GM21390 (cell line): ENCODE measurements around the gene SIGMAR1.

Experiments
- ATAC-seq: cut with Tn5 transposase; IDR thresholded peaks from one replicate; pipeline ENCODE4 v1.9.1; 2021; ENCODE audit not compliant: unreplicated experiment

Gene SIGMAR1

GRCh38 chr9:34606190-34606589, 31.4 kb downstream of the SIGMAR1 start:
- ATAC-seq = no peak

DNA sequence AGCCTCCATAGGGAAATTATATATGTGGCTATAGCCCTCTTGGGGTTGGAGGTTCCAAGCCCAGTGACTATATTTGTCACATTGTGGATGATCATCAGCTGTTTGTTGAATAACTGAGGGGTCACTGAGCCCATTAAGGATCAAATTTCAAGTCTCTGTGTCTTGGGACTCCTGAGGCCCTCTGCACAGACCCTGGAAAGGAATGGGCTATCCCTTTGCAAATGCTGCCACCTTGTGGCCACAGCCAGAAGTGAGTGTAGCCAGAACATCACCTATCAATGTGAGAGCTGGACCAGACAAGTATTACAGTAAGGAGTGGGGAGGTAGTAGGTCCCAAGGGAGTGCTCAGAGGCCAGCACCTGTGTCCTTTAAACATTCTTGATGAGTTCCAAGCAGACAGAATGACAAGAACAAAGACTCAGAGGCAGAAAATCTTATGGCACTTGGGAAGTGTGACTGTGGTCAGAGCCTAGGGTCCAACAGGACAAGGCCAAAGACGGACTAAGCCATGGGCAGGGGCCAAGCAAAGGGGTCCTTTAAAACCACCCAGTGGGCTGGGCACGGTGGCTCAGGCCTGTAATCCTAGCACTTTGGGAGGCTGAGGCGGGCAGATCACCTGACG, 33.9 kb downstream of the SIGMAR1 start:
- ATAC-seq = no peak

DNA sequence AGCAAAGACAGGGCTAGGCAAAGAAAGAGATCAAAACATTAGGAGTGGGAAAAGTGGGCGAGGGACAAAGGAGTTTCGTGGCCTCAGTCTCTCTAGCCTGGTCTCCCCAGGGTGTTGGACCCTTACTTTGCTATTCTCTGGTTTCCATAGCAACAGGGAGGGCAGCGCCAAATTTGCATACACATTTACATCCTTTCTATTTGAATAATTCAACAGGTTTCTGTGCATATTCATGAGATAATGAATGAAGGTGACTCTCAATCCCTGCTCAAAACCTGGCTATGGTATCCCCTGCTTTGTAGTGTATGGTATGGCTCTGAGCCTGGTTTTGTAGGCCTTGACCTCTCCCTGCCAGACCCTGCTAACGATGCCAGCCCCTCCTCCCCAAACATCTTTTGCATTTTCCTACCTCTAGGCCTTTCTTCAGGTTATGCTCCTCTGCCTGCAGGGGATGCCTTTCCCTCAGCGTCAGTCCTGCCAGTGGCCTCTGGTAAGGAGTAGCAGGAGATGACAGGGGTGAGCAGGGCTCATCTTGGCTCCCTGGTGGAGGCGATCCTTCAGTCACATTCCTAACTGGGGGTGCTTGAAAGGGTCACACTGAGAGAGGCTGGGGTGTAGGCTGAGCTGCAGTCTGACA, 35.5 kb downstream of the SIGMAR1 start:
- no peak for ATAC-seq

DNA sequence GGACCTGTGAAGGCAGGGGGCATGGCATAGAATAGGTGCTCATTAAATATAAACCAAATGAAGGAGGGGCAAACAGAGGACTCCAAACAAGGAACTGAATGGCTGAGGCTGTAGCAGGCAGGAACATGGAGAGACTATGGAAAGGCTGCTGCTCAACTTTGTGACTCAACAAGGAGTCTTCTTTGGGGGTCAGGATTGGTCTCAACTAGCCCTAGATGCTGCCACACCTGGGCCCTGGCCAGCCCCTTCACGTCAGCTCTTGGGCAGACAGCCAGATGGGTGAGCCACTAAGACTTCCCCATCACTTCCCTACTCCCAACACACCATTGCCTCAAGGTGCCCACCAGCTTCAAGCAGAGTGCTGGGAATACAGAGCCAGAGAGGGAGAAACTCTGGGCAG, 36.7 kb downstream of the SIGMAR1 start:
- no peak for ATAC-seq

DNA sequence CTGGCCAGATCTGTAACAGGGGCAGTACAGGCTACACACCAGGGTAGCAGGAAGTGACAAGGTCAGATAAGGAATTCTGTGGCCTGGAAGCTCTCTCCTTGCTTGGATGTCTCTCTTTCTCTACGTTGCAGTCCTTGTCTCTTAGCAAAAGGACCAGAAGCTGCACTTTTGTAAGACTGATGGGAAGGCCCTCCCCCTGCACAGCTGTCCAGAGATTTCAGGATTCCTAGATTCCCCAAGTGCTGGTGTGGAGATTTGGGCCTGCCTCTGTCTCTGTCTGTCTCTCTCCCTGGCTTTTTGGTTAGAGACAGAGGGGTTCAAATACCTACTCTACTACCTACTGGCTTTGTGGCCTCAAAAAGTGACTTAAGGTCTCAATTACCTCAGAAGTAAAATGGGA, 38.0 kb downstream of the SIGMAR1 start:
- ATAC-seq = no peak

- no peak for ATAC-seq
Observed at GRCh38 chr9:34594177-34594576, 43.4 kb downstream of the SIGMAR1 start.

- ATAC-seq = no peak
Observed at GRCh38 chr9:34592895-34593601, 44.5 kb downstream of the SIGMAR1 start.

DNA sequence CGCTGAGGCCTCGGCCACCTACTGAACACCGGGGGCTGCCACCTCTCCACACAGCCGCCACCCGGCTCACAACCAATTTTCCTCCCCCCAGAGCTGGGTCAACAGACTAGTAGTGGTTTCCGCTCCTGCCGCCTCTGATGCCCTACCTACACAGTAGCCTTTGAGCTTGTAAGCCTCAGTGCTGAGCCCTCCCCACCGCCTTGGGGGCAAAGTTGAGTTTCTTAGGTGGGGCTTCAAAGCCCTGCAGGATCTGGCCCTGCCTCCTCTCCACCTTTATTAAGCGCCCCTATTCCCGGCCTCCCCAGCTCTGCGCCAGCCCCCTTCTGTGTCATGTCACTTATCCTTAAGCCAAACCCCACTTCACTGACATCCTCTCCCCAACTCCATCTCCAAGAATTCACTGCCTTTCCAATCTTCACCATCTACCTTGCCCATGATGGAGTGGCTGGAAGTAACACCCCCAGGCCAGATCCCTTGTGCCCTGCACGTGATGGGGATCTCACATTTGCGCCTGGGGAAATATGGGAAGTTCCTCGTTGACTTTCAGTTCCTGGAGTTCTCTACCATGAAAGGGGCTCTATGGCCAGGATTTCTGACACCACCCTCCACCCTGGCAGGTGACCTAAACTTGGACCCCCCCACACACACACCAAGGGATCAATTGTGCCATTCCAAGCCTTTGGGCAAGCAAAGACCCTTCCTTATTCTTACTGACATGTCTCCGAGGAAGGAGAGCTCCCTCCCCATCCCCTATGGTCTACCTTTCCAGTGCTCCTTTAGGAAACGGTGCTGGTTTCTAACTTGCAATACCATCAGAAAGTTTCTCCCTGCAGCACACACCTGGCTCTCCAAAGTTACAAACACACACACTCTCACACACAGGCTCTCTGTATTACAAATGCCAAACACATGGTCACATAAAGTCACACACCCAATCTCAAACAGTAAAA, 45.4 kb downstream of the SIGMAR1 start:
- no peak for ATAC-seq

GRCh38 chr9:34591248-34591916, 46.2 kb downstream of the SIGMAR1 start:
- ATAC-seq = peak; percentile 65

GRCh38 chr9:34590381-34591247, 47.0 kb downstream of the SIGMAR1 start:
- no peak for ATAC-seq

GRCh38 chr9:34589636-34590380, 47.8 kb downstream of the SIGMAR1 start, which contains the start of gene CNTFR:
TSS of gene CNTFR (minus strand) at chr9:34589724. CDS start at chr9:34568981, 20,743 bp downstream.
- no peak for ATAC-seq

GRCh38 chr9:34588671-34589635, 48.6 kb downstream of the SIGMAR1 start:
- no peak for ATAC-seq

GRCh38 chr9:34587271-34587670, 50.3 kb downstream of the SIGMAR1 start:
- no peak for ATAC-seq

- no peak for ATAC-seq
Observed at GRCh38 chr9:34585946-34586669, 51.5 kb downstream of the SIGMAR1 start.

- no peak for ATAC-seq
Observed at GRCh38 chr9:34584970-34585369, 52.6 kb downstream of the SIGMAR1 start.
